Kidney epithelial cell (primary cell): ENCODE data around the gene ZMYM4. TPM values are rescaled to one million over a fixed set of nuclear protein-coding genes. Genes with fewer than 3 reads are reported as not detected.

ENCODE experiments used
- DNase-seq: peaks from one replicate; pipeline ENCODE4 v3.0.0-alpha.2; 2010; ENCODE audit warnings: low read depth
- H3K27me3 ChIP-seq: 2 replicates; pipeline ENCODE4 v1.6.0; 2011; ENCODE audit warnings: low read length; ENCODE audit not compliant: control insufficient read depth, insufficient read depth
- H3K36me3 ChIP-seq: 2 replicates; pipeline ENCODE4 v1.5.1; 2011; ENCODE audit warnings: low read length; ENCODE audit not compliant: control insufficient read depth, insufficient read depth
- H3K4me3 ChIP-seq: 2 replicates; pipeline ENCODE4 v1.5.1; 2011; ENCODE audit warnings: low read depth, mild to moderate bottlenecking, control low read depth, low read length
- total RNA-seq: library from RNA; depleted of rRNA; stranded (reverse); fragments of >200 nt; gene quantifications from 2 replicates; pipeline ENCODE4 v1.2.3, GENCODE V29; 2015
- TF ChIP-seq, protein P1 (sequence below): IDR thresholded peaks from 2 replicates; pipeline ENCODE4 v1.5.1; 2011; ENCODE audit warnings: mild to moderate bottlenecking, moderate library complexity, low read length, control low read depth, inconsistent platforms; ENCODE audit not compliant: insufficient read depth, poor library complexity, severe bottlenecking

Gene ZMYM4
- total RNA-seq, 1 donor from 2014 or later, result 35.1 TPM

DNA sequence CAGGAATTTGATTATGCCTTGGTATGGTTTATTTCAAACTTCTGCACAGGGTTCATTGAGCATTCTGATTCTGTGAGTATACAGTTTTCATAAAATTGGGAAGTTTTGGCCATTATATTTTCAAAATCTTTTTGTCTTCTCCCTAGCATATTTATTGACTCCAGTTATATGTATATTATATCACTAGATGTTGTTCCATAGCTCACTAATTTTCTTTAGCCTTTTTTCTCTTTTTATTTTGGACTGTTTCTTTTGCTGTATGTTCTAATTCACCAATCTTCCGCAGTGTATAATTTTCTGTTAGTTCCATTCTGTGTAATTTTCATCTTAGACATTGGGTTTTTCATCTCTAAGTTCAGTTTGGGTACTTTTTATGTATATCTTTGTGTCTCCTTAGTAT lies 31.9 kb downstream of the ZMYM4 start:
- Histone ChIP-seq H3K36me3 (no peaks in the 10 kb centered on the region), H3K4me3 (no peak overlapping the region), H3K27me3 (no peaks in the 10 kb centered on the region)
- DNase-seq, result no peak
- TF ChIP-seq, protein P1, sequence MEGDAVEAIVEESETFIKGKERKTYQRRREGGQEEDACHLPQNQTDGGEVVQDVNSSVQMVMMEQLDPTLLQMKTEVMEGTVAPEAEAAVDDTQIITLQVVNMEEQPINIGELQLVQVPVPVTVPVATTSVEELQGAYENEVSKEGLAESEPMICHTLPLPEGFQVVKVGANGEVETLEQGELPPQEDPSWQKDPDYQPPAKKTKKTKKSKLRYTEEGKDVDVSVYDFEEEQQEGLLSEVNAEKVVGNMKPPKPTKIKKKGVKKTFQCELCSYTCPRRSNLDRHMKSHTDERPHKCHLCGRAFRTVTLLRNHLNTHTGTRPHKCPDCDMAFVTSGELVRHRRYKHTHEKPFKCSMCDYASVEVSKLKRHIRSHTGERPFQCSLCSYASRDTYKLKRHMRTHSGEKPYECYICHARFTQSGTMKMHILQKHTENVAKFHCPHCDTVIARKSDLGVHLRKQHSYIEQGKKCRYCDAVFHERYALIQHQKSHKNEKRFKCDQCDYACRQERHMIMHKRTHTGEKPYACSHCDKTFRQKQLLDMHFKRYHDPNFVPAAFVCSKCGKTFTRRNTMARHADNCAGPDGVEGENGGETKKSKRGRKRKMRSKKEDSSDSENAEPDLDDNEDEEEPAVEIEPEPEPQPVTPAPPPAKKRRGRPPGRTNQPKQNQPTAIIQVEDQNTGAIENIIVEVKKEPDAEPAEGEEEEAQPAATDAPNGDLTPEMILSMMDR, result no peak

DNA sequence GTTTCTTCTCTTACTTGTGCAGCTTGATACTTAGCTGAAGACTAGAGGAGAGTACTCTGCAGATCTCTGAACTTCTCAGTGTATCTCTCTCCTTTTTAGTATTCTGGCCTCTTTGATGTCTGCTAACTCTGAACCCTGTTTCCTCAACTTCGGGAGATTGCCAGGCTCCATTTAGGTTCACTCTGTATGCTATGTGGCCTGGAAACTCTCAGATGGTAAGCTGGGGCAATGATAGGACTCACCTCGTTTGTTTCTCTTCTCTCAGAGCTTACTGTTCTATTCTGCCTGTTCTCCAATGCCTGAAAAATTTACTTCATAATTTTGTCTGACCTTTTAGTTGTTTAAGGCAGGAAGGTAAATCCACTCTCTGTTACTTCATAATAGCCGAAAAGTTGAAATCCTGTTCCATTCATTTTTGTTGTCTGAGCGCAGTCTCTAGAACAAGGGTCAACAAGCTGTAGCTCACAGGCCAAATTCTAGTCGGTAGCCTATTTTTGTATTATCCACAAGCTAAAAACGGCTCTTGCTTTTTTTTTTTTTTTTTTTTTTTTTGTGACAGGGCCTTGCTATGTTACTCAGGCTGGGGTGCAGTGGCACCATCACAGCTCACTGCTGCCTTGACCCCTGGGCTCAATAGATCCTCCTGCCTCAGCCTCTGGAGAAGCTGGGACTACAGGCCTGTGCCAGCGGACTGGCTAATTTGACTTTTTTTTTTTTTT lies 33.3 kb downstream of the ZMYM4 start:
- no peak overlapping the region for H3K4me3 ChIP-seq
- DNase-seq, result no peak
- H3K27me3 ChIP-seq, result no peaks in the 10 kb centered on the region
- no peaks in the 10 kb centered on the region for H3K36me3 ChIP-seq
- TF ChIP-seq, protein P1, result no peak

DNA sequence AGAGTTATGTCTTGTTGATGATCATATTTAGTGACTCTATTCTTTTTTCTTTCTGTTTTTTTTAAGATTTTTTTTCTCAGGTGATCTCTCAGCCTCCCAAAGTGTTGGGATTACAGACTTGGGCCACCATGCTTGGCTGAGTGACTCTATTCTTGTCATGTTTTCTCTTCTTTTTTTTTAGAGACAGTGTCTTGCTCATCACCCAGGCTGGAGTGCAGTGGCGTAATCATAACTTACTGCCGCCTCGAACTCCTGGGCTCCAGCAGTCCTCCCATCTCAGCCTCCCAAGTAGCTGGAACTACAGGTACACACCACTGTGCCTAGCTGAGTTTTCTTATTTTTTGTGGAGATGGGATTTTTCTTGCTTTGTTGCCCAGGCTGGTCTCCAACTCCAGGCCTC lies 36.9 kb downstream of the ZMYM4 start:
- no peaks in the 10 kb centered on the region for H3K27me3 ChIP-seq
- H3K36me3 ChIP-seq, result no peaks in the 10 kb centered on the region
- no peak for DNase-seq
- no peak overlapping the region for H3K4me3 ChIP-seq
- TF ChIP-seq, protein P1, result no peak

DNA sequence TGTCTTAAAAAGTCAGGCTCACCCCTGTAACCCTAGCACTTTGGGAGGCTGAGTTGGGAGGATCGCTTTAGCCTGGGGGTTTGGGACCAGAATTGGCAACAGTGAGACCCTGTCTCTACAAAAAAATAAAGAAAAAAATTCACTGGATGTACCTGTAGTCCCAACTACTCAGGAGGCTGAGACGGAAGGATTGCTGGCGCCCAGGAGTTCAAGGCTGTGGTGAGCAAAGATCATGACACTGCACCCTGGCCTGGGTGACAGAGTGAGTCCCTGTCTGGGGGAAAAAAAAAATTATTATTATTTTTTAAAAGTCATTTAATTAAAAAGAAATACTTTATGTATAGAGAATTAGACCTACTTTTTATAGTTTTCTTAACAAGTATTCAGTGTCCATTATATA lies 47.1 kb downstream of the ZMYM4 start:
- Histone ChIP-seq H3K27me3 (no peaks in the 10 kb centered on the region), H3K36me3 (no peaks in the 10 kb centered on the region), H3K4me3 (no peak overlapping the region)
- TF ChIP-seq, protein P1, result no peak
- DNase-seq, result no peak

DNA sequence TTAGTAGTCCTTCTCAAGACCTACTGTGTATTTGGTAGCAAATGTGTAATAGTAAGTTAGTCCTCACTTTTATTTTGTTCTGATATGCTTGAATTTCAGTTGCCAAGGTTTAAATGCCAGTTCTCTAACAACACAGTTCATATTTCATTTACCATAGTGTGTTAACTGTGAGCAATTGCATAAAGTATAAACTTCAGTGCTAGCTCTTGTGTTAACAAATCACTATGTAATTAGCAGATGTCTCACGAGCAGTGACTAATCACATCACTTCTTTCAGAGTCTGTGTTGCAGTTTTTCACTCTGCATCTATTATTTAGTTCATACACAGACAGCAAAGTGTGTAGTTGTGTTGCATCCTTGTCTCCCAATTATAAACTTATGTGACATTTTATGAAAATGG lies 47.8 kb downstream of the ZMYM4 start:
- DNase-seq, result no peak
- no peaks in the 10 kb centered on the region for H3K27me3 ChIP-seq
- TF ChIP-seq, protein P1, result no peak

More for the DNA sequence above, 47.8 kb downstream of the ZMYM4 start:
- Histone ChIP-seq H3K36me3 (no peaks in the 10 kb centered on the region), H3K4me3 (no peak overlapping the region)
